GM12878 (cell line): ENCODE measurements around the gene MGST1. TPM values are rescaled to one million over a fixed set of nuclear protein-coding genes. Genes with fewer than 3 reads are reported as not detected.

Experiments
- ATAC-seq: fragments of 200-7000 bp; cut with Tn5 transposase; 3 replicates; pipeline ENCODE4 v1.9.1; 2020; ENCODE audit warnings: mild to moderate bottlenecking, moderate library complexity
- BruUV-seq: library from RNA; stranded (reverse); fragments of 400-500 nt; replicated peaks from 2 replicates; lab custom pipeline; 2021; lab: Mats Ljungman, UMichigan
- CTCF ChIA-PET: fragments of 300-600 bp; sonication (Branson Sonifier 250); formaldehyde crosslinking; extraction: SDS; loops from one replicate; lab custom pipeline; 2021; ENCODE audit warnings: inconsistent platforms; lab: Yijun Ruan, JAX
- POLR2A ChIA-PET: fragments of 350-600 bp; formaldehyde crosslinking; extraction: SDS; loops from one replicate; lab custom pipeline; 2021; ENCODE audit warnings: inconsistent platforms; lab: Charles Lee
- RAD21 ChIA-PET: fragments of 300-600 bp; sonication (Branson Sonifier 250); formaldehyde crosslinking; loops from one replicate; lab custom pipeline; 2023; ENCODE audit warnings: antibody characterized with exemption; ENCODE audit not compliant: unreplicated experiment; lab: Charles Lee
- SMC1A ChIA-PET: fragments of 300-600 bp; sonication (Branson Sonifier 250); formaldehyde crosslinking; loops from one replicate; lab custom pipeline; 2023; ENCODE audit not compliant: unreplicated experiment, uncharacterized antibody; lab: Charles Lee
- DNase-seq: peaks from one replicate; pipeline ENCODE4 v3.0.0-alpha.2; 2011; ENCODE audit warnings: low read depth, low spot score
- FAIRE-seq: peaks from 3 replicates; lab custom pipeline; 2011; peaks lifted over from hg19 to GRCh38; lab: Jason Lieb, UNC
- H2AFZ ChIP-seq: 2 replicates; pipeline ENCODE4 v1.6.0; 2011; ENCODE audit warnings: low read depth, low read length, control low read depth; ENCODE audit not compliant: control insufficient read depth
- H3K27ac ChIP-seq: 2 replicates; pipeline ENCODE4 v1.5.1; 2011; ENCODE audit warnings: control low read depth; ENCODE audit not compliant: control insufficient read depth, insufficient read depth
- H3K27me3 ChIP-seq, 2 experiments: replicated peaks in 1 of 2; 2 replicates each; pipeline versions ENCODE4 v1.6.0 to v1.6.1; 2011; ENCODE audit warnings: low read length in 1 of 2; ENCODE audit not compliant: control insufficient read depth in 2 of 2, insufficient read depth in 2 of 2
- H3K36me3 ChIP-seq, 2 experiments: 2 replicates each; pipeline ENCODE4 v1.5.1; 2011; ENCODE audit warnings: low read length in 1 of 2; ENCODE audit not compliant: control insufficient read depth in 2 of 2, insufficient read depth in 2 of 2
- H3K4me1 ChIP-seq: 2 replicates; pipeline ENCODE4 v1.6.1; 2011; ENCODE audit warnings: mild to moderate bottlenecking, low read length, moderate library complexity, mixed read lengths; ENCODE audit not compliant: control insufficient read depth, insufficient read depth
- H3K4me2 ChIP-seq: 2 replicates; pipeline ENCODE4 v1.6.0; 2011; ENCODE audit warnings: control low read depth; ENCODE audit not compliant: control insufficient read depth, insufficient read depth
- H3K4me3 ChIP-seq: fragments of 200-600 bp; sonication (generic); 2 replicates; pipeline ENCODE4 v1.5.1; 2016
- H3K79me2 ChIP-seq: 2 replicates; pipeline ENCODE4 v1.6.0; 2011; ENCODE audit warnings: low read length; ENCODE audit not compliant: control insufficient read depth, insufficient read depth
- H3K9ac ChIP-seq: 2 replicates; pipeline ENCODE4 v1.8.0; 2011; ENCODE audit warnings: low read length, control low read depth, mixed read lengths; ENCODE audit not compliant: control insufficient read depth, insufficient read depth
- H3K9me3 ChIP-seq: replicated peaks from 3 replicates; pipeline ENCODE4 v1.5.1; 2011; ENCODE audit warnings: mild to moderate bottlenecking, low read length; ENCODE audit not compliant: control insufficient read depth, insufficient read depth
- H4K20me1 ChIP-seq: 2 replicates; pipeline ENCODE4 v1.6.0; 2011; ENCODE audit not compliant: control insufficient read depth, insufficient read depth
- CUX1 ChIP-seq: IDR thresholded peaks from 2 replicates; pipeline ENCODE4 v1.6.1; 2012; ENCODE audit warnings: improper control_type of control experiment, low read depth, low read length; ENCODE audit not compliant: insufficient replicate concordance
- EGR1 ChIP-seq, 2 experiments: IDR thresholded peaks; 1 replicate in 1 of 2; 2 replicates in 1 of 2; pipeline ENCODE4 v1.6.1; 2011 to 2012; ENCODE audit warnings: low read depth in 2 of 2, low read length in 2 of 2, borderline replicate concordance in 1 of 2, mild to moderate bottlenecking in 1 of 2, moderate library complexity in 1 of 2
- EZH2 ChIP-seq: IDR thresholded peaks from 2 replicates; pipeline ENCODE4 v1.6.1; 2012; ENCODE audit warnings: low read depth, mild to moderate bottlenecking, control low read depth, inconsistent platforms, low read length, borderline replicate concordance; ENCODE audit not compliant: control insufficient read depth
- FOXM1 ChIP-seq: IDR thresholded peaks from 2 replicates; pipeline ENCODE4 v1.6.1; 2012; ENCODE audit warnings: low read depth, mild to moderate bottlenecking, inconsistent platforms, low read length, moderate library complexity
- GABPA ChIP-seq: IDR thresholded peaks from 2 replicates; pipeline ENCODE4 v1.6.1; 2014; ENCODE audit warnings: antibody characterized with exemption, low read depth, mild to moderate bottlenecking, inconsistent platforms
- HDGF ChIP-seq: fragments of 450-650 bp; IDR thresholded peaks from 2 replicates; pipeline ENCODE4 v1.6.1; 2016; ENCODE audit warnings: antibody characterized with exemption
- IRF3 ChIP-seq: fragments of 450-650 bp; IDR thresholded peaks from 2 replicates; pipeline ENCODE4 v1.6.1; 2014; ENCODE audit warnings: mild to moderate bottlenecking
- NR2C2 ChIP-seq: IDR thresholded peaks from 2 replicates; pipeline ENCODE4 v1.6.1; 2011; ENCODE audit warnings: borderline replicate concordance, low read depth; ENCODE audit not compliant: control insufficient read depth, insufficient read length
- PML ChIP-seq: IDR thresholded peaks from 2 replicates; pipeline ENCODE4 v1.6.1; 2012; ENCODE audit warnings: low read length, inconsistent platforms
- POLR2A ChIP-seq: IDR thresholded peaks from 2 replicates; pipeline ENCODE4 v1.6.1; 2011; ENCODE audit warnings: low read depth, mild to moderate bottlenecking, low read length
- POLR2AphosphoS2 ChIP-seq: IDR thresholded peaks from 2 replicates; pipeline ENCODE4 v1.6.1; 2011; ENCODE audit warnings: low read depth, mild to moderate bottlenecking, low read length, improper control_type of control experiment, moderate library complexity
- RAD51 ChIP-seq: fragments of 450-650 bp; IDR thresholded peaks from 2 replicates; pipeline ENCODE4 v1.6.1; 2016; ENCODE audit warnings: moderate library complexity, mild to moderate bottlenecking, inconsistent platforms
- SIX5 ChIP-seq: IDR thresholded peaks from 2 replicates; pipeline ENCODE4 v1.6.1; 2011; ENCODE audit warnings: mild to moderate bottlenecking, low read depth, low read length, moderate library complexity; ENCODE audit not compliant: severe bottlenecking
- SMARCA5 ChIP-seq: fragments of 450-650 bp; IDR thresholded peaks from 2 replicates; pipeline ENCODE4 v1.6.1; 2017; ENCODE audit warnings: mild to moderate bottlenecking
- SUZ12 ChIP-seq: fragments of 200-600 bp; sonication (generic); IDR thresholded peaks from one replicate; pipeline ENCODE4 v1.6.1; 2018; ENCODE audit warnings: antibody characterized with exemption, mild to moderate bottlenecking; ENCODE audit not compliant: unreplicated experiment
- TARDBP ChIP-seq: IDR thresholded peaks from 2 replicates; pipeline ENCODE4 v1.6.1; 2016; ENCODE audit warnings: borderline replicate concordance
- WGBS: methylation state at CpG from one replicate; pipeline ENCODE4 v1.1.6; 2016; ENCODE audit warnings: low lambda C conversion rate; ENCODE audit not compliant: insufficient replicate concordance, insufficient coverage; ENCODE audit errors: missing lambda C conversion rate; 5-methylcytosine and 5-hydroxymethylcytosine counted together
- in situ Hi-C: fragments of 300-500 bp; cut with MboI; formaldehyde crosslinking; loops from 9 replicates; pipeline ENCODE4 v1.14.3; 2018; ENCODE audit warnings: mixed read lengths
- intact Hi-C: fragments of 100-400 bp; cut with micrococcal nuclease; formaldehyde crosslinking; loops from one replicate; pipeline ENCODE4 v1.14.2; 2022; ENCODE audit not compliant: unreplicated experiment
- polyA plus RNA-seq, 11 experiments: library from polyadenylated mRNA; depleted of rRNA in 4 of 11; unstranded in 6 of 11; stranded (reverse) in 5 of 11; fragments of >200 nt; fragmentation: Nextera tagmentation in 4 of 11; fragmentation: Illumina TruSeq in 1 of 11; extraction: Ambion mirVana in 4 of 11; extraction: Trizol in 1 of 11; gene quantifications; 1 replicate in 1 of 11; 2 replicates in 10 of 11; pipeline versions ENCODE4 v1.2.1 to v1.2.3, GENCODE V29; 2011 to 2016; ENCODE audit warnings: inconsistent platforms in 2 of 11, missing spikeins in 2 of 11, low read depth in 1 of 11
- total RNA-seq, 4 experiments: library from RNA; depleted of rRNA in 3 of 4; stranded (reverse); fragments of >200 nt in 3 of 4; fragmentation: Illumina TruSeq in 1 of 4; extraction: Trizol in 1 of 4; gene quantifications; 2 replicates each; pipeline versions ENCODE4 v1.2.1 to v1.2.3, GENCODE V29; 2013 to 2021
- TF ChIP-seq, protein P1 (sequence below): IDR thresholded peaks from 2 replicates; pipeline ENCODE4 v1.6.1; 2011; ENCODE audit warnings: low read depth, low read length, improper control_type of control experiment, borderline replicate concordance
- TF ChIP-seq, protein P2 (sequence below): fragments of 450-650 bp; IDR thresholded peaks from 2 replicates; pipeline ENCODE4 v1.6.1; 2016; ENCODE audit warnings: mild to moderate bottlenecking

The MGST1 gene
- total and polyA plus RNA-seq, 10 of the 15 experiments (the other 5 are each of a cell fraction or from before 2014, with no cell fraction given), result 22.5 to 237 (median 172) TPM

DNA sequence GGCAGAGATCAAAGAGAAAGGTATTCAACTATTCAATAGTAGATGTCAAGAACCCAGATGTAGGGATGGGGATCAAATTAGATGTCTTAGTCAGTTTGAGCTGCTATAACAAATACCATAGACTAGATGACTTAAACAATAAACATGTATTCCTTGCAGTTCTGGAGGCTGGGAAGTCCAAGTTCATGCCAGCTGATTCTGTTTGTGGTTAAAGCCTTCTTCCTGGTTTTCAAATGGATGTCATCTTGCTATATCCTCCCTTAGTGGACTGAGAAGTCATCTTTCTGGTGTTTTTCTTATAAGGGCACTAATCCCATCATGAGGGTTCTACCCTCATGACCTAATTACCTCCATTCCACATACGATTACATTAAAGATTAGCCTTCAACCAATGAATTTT is 19.5 kb upstream of the MGST1 start:
- no peak overlapping the region for H3K27ac ChIP-seq
- no peak overlapping the region for H3K4me3 ChIP-seq
- RAD21 ChIA-PET, result no interaction called here
- intact Hi-C loops (no loop called here), in situ Hi-C loops (no loop called here)
- BruUV-seq, result no TSS peak
- no peaks in the 10 kb centered on the region for H3K79me2 ChIP-seq
- no peaks in the 10 kb centered on the region for H3K27me3 ChIP-seq
- no peaks in the 10 kb centered on the region for H3K4me1 ChIP-seq
- H4K20me1 ChIP-seq, result no peaks in the 10 kb centered on the region
- WGBS, result 0% methylated on average over 1 of the region's 1 CpG
- POLR2A ChIA-PET, result no interaction called here
- CTCF ChIA-PET, result no interaction called here
- H2AFZ ChIP-seq, result no peak overlapping the region
- DNase-seq, result no peak
- SMC1A ChIA-PET, result interaction anchor here (3.0 kb wide), 1 partner anchor 24 kb away, joined by 12 read pairs; no protein-coding TSS in a partner anchor
- no peak overlapping the region for H3K9ac ChIP-seq
- H3K36me3 ChIP-seq, result no peaks in the 10 kb centered on the region
- H3K4me2 ChIP-seq, result no peak overlapping the region
- ATAC-seq, result no peak
- no peak for FAIRE-seq
- H3K9me3 ChIP-seq, result no peaks in the 10 kb centered on the region; the same call in 2 of the 3 replicates
- TF ChIP-seq SUZ12 (no peak), IRF3 (no peak), RAD51 (no peak), EZH2 (no peak), POLR2AphosphoS2 (no peak), EGR1 (IDR thresholded peaks at IDR 0.05; ENCODE audit: borderline replicate concordance in 1 of 2, low read depth in 2 of 2, low read length in 2 of 2) (no peak), NR2C2 (no peak), TARDBP (no peak), SMARCA5 (no peak), POLR2A (no peak), SIX5 (no peak), HDGF (no peak), PML (no peak), GABPA (no peak), CUX1 (no peak), FOXM1 (no peak)
- TF ChIP-seq, protein P1, sequence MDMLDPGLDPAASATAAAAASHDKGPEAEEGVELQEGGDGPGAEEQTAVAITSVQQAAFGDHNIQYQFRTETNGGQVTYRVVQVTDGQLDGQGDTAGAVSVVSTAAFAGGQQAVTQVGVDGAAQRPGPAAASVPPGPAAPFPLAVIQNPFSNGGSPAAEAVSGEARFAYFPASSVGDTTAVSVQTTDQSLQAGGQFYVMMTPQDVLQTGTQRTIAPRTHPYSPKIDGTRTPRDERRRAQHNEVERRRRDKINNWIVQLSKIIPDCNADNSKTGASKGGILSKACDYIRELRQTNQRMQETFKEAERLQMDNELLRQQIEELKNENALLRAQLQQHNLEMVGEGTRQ, result no peak
- TF ChIP-seq, protein P2, sequence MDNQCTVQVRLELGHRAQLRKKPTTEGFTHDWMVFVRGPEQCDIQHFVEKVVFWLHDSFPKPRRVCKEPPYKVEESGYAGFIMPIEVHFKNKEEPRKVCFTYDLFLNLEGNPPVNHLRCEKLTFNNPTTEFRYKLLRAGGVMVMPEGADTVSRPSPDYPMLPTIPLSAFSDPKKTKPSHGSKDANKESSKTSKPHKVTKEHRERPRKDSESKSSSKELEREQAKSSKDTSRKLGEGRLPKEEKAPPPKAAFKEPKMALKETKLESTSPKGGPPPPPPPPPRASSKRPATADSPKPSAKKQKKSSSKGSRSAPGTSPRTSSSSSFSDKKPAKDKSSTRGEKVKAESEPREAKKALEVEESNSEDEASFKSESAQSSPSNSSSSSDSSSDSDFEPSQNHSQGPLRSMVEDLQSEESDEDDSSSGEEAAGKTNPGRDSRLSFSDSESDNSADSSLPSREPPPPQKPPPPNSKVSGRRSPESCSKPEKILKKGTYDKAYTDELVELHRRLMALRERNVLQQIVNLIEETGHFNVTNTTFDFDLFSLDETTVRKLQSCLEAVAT, result no peak
